ENCODE data around the gene ACAA2. TPM values are rescaled to one million over a fixed set of nuclear protein-coding genes. Genes with fewer than 3 reads are reported as not detected.

ACAA2 gene
- total RNA-seq, 1 experiment from 2014 or later, result 50.8 TPM

DNA sequence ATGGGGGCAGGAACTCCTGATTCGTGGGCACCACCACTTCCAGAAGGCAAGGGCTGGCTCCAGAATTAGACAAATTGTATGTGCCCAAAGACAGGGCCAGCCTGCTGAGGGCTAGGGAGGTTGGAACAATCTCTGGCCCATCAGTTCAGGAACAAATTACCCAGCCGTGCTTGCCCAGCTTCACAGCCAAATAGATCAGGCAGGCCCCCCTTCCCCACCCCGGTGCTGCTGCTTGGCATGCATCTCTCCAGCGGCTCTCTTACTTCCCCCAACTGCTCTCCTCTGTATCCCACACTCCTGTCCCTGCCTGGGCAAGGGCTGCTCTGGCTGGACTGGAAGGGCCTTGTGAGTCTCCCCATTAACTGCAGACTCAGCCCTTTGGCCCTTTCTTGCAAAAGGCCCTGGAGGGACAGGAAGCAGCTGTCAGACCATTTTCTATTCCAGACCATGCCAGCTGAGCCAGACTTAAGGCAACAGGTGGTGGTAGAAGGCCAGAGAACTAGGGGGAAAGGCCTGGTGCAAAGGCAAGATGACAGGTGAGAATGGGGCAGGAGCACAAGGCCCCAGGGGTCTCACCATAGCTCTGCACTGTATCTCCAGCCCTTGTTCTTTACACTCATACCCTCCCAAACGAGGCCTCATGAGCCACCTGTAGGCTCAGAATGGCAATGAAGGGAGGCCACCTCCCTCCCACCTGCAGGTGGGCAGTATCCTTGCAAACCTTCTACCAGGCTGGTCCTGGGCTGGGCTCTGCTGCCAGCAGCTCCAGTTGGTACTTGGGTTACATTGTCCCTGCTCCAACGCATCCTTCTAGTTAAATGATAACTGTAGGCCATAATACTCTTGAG is 30.7 kb upstream of the ACAA2 start:
- H3K4me3 ChIP-seq (ENCODE audit: low read depth in 2 of 2, low read length in 2 of 2), result no peak overlapping the region
- ChIA-PET CTCF (no interaction called here), POLR2A (no interaction called here)
- no peak for ATAC-seq
- in situ Hi-C loops (cut with HindIII; ENCODE audit: low pct_unique_long_range_greater_than_20kb, low sequenced_read_pairs), result no loop called here
- TF ChIP-seq POLR2AphosphoS5 (IDR thresholded peaks at IDR 0.05; ENCODE audit: low read depth, low read length) (no peak), TCF7L2 (IDR thresholded peaks at IDR 0.05; ENCODE audit: low read depth, low read length) (no peak), SIN3A (IDR thresholded peaks at IDR 0.05; ENCODE audit: borderline replicate concordance, insufficient read depth, low read depth, low read length) (no peak)
- TF ChIP-seq, protein P1, sequence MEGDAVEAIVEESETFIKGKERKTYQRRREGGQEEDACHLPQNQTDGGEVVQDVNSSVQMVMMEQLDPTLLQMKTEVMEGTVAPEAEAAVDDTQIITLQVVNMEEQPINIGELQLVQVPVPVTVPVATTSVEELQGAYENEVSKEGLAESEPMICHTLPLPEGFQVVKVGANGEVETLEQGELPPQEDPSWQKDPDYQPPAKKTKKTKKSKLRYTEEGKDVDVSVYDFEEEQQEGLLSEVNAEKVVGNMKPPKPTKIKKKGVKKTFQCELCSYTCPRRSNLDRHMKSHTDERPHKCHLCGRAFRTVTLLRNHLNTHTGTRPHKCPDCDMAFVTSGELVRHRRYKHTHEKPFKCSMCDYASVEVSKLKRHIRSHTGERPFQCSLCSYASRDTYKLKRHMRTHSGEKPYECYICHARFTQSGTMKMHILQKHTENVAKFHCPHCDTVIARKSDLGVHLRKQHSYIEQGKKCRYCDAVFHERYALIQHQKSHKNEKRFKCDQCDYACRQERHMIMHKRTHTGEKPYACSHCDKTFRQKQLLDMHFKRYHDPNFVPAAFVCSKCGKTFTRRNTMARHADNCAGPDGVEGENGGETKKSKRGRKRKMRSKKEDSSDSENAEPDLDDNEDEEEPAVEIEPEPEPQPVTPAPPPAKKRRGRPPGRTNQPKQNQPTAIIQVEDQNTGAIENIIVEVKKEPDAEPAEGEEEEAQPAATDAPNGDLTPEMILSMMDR (IDR thresholded peaks at IDR 0.05), result no peak
- TF ChIP-seq, protein P2, sequence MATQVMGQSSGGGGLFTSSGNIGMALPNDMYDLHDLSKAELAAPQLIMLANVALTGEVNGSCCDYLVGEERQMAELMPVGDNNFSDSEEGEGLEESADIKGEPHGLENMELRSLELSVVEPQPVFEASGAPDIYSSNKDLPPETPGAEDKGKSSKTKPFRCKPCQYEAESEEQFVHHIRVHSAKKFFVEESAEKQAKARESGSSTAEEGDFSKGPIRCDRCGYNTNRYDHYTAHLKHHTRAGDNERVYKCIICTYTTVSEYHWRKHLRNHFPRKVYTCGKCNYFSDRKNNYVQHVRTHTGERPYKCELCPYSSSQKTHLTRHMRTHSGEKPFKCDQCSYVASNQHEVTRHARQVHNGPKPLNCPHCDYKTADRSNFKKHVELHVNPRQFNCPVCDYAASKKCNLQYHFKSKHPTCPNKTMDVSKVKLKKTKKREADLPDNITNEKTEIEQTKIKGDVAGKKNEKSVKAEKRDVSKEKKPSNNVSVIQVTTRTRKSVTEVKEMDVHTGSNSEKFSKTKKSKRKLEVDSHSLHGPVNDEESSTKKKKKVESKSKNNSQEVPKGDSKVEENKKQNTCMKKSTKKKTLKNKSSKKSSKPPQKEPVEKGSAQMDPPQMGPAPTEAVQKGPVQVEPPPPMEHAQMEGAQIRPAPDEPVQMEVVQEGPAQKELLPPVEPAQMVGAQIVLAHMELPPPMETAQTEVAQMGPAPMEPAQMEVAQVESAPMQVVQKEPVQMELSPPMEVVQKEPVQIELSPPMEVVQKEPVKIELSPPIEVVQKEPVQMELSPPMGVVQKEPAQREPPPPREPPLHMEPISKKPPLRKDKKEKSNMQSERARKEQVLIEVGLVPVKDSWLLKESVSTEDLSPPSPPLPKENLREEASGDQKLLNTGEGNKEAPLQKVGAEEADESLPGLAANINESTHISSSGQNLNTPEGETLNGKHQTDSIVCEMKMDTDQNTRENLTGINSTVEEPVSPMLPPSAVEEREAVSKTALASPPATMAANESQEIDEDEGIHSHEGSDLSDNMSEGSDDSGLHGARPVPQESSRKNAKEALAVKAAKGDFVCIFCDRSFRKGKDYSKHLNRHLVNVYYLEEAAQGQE (IDR thresholded peaks at IDR 0.05; ENCODE audit: insufficient read depth in 1 of 2, low read depth in 2 of 2, low read length in 1 of 2), result no peak
- H3K4me1 ChIP-seq (ENCODE audit: control insufficient read depth, insufficient read depth, low read length), result no peaks in the 10 kb centered on the region
- H3K36me3 ChIP-seq (ENCODE audit: control insufficient read depth, insufficient read depth, low read length), result no peaks in the 10 kb centered on the region
- no peaks in the 10 kb centered on the region for H3K27me3 ChIP-seq (ENCODE audit: control insufficient read depth, insufficient read depth, low read length)
- H3K9me3 ChIP-seq (ENCODE audit: control insufficient read depth, insufficient read depth, low read depth, low read length), result no peaks in the 10 kb centered on the region
- intact Hi-C loops (cut with micrococcal nuclease; ENCODE audit: unreplicated experiment), result no loop called here
- DNase-seq (ENCODE audit: low read depth, low spot score), result no peak
- H3K27ac ChIP-seq (ENCODE audit: low read length), result no peak overlapping the region
- no TSS peak for BruUV-seq (replicated peaks)

DNA sequence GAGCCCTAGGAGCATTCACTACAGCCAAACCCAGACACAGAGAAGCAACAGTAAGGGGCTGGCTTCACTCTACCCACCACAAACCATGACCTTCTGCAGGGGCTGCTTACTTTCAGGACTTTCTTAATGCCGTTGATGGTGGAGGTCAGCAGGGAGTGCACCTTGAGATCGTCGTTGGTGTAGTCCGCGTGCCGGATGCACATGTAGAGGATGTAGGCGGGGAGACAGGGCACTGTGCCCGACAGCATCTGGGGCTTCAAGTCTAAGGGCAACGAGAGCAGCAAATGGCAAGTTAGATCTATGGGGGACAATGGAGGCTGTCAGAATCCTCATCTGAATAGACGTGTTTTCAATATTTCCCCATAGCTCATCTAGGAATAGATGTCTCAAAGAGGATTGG is 29.8 kb upstream of the ACAA2 start:
- Histone ChIP-seq H3K27me3 (ENCODE audit: control insufficient read depth, insufficient read depth, low read length) (no peaks in the 10 kb centered on the region), H3K27ac (ENCODE audit: low read length) (no peak overlapping the region), H3K4me3 (ENCODE audit: low read depth in 2 of 2, low read length in 2 of 2) (no peak overlapping the region), H3K36me3 (ENCODE audit: control insufficient read depth, insufficient read depth, low read length) (no peaks in the 10 kb centered on the region), H3K4me1 (ENCODE audit: control insufficient read depth, insufficient read depth, low read length) (no peaks in the 10 kb centered on the region), H3K9me3 (ENCODE audit: control insufficient read depth, insufficient read depth, low read depth, low read length) (no peaks in the 10 kb centered on the region)
- in situ Hi-C loops (cut with HindIII; ENCODE audit: low pct_unique_long_range_greater_than_20kb, low sequenced_read_pairs) (no loop called here), intact Hi-C loops (cut with micrococcal nuclease; ENCODE audit: unreplicated experiment) (no loop called here)
- TF ChIP-seq, protein P2 (IDR thresholded peaks at IDR 0.05; ENCODE audit: insufficient read depth in 1 of 2, low read depth in 2 of 2, low read length in 1 of 2), result no peak
- TF ChIP-seq, protein P1 (IDR thresholded peaks at IDR 0.05), result no peak
- TF ChIP-seq SIN3A (IDR thresholded peaks at IDR 0.05; ENCODE audit: borderline replicate concordance, insufficient read depth, low read depth, low read length) (no peak), POLR2AphosphoS5 (IDR thresholded peaks at IDR 0.05; ENCODE audit: low read depth, low read length) (no peak), TCF7L2 (IDR thresholded peaks at IDR 0.05; ENCODE audit: low read depth, low read length) (no peak)
- no peak for DNase-seq (ENCODE audit: low read depth, low spot score)
- ChIA-PET CTCF (no interaction called here), POLR2A (no interaction called here)
- BruUV-seq (replicated peaks), result no TSS peak
- no peak for ATAC-seq
